ENCODE data around the gene RGS2.

GRCh38 chr1:192763243-192763642 is 45.6 kb upstream of the RGS2 start:
- TF ChIP-seq CTCF (IDR thresholded peaks at IDR 0.05; ENCODE audit: poor library complexity, severe bottlenecking) (no peak), POLR2AphosphoS5 (IDR thresholded peaks at IDR 0.05) (no peak), EZH2 (IDR thresholded peaks at IDR 0.05; ENCODE audit: borderline replicate concordance, insufficient read depth, low read length, poor library complexity, severe bottlenecking) (no peak), RAD21 (conservative IDR thresholded peaks at IDR 0.05) (no peak), MXI1 (conservative IDR thresholded peaks at IDR 0.05; ENCODE audit: poor library complexity, severe bottlenecking) (no peak), TAF1 (IDR thresholded peaks at IDR 0.05; ENCODE audit: low read depth) (no peak), EP300 (conservative IDR thresholded peaks at IDR 0.05; ENCODE audit: poor library complexity, severe bottlenecking) (no peak), SMC3 (conservative IDR thresholded peaks at IDR 0.05; ENCODE audit: poor library complexity) (no peak)
- TF ChIP-seq, protein P1, sequence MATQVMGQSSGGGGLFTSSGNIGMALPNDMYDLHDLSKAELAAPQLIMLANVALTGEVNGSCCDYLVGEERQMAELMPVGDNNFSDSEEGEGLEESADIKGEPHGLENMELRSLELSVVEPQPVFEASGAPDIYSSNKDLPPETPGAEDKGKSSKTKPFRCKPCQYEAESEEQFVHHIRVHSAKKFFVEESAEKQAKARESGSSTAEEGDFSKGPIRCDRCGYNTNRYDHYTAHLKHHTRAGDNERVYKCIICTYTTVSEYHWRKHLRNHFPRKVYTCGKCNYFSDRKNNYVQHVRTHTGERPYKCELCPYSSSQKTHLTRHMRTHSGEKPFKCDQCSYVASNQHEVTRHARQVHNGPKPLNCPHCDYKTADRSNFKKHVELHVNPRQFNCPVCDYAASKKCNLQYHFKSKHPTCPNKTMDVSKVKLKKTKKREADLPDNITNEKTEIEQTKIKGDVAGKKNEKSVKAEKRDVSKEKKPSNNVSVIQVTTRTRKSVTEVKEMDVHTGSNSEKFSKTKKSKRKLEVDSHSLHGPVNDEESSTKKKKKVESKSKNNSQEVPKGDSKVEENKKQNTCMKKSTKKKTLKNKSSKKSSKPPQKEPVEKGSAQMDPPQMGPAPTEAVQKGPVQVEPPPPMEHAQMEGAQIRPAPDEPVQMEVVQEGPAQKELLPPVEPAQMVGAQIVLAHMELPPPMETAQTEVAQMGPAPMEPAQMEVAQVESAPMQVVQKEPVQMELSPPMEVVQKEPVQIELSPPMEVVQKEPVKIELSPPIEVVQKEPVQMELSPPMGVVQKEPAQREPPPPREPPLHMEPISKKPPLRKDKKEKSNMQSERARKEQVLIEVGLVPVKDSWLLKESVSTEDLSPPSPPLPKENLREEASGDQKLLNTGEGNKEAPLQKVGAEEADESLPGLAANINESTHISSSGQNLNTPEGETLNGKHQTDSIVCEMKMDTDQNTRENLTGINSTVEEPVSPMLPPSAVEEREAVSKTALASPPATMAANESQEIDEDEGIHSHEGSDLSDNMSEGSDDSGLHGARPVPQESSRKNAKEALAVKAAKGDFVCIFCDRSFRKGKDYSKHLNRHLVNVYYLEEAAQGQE (IDR thresholded peaks at IDR 0.05; ENCODE audit: borderline replicate concordance): no peak

Data from neural cell (in vitro differentiated cells).